ENCODE data around the gene COL18A1.
"Not testable (repeated sequence)": the region's sequence is repeated elsewhere in the genome, so short reads cannot be mapped to it uniquely, and the experiment has no call there.

Gene COL18A1

DNA sequence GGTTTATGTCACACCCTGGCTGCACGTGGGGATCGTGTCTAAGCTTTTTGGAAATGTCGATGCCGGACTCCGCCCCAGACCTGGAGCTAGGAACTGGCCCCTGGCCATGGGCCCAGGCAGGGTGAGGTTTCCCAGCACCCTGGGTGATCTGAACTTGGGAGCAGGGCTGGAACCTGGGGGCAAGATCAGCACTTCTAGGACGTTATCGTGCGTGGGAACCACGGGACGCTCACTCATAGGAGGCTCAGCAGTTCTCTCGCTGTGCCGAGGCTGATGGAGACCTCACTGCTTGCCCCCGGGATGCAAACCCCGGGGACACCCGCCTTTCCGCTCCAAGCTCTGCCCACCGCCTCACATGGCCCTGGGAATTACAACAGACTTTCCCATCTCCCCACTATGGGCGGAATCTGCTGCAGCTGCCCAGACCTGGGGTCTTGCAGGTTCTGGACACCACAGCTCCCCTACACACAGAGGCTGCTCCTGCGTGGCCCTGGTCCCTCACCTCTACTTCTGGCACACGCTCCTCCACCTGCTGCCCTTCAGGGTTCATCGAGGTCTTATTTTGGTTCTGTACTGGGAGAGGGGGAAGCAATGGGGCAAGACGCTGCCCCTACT lies 35.9 kb downstream of the COL18A1 start:
- Histone ChIP-seq H3K9me3 (ENCODE audit: control insufficient read depth in 2 of 2, low read length in 2 of 2) (no peaks in the 10 kb centered on the region), H3K27me3 (ENCODE audit: control insufficient read depth in 1 of 2, insufficient read depth in 2 of 2, low read length in 2 of 2) (peaks cover 4 to 6% of the 10 kb centered on the region in 2 donors), H3K36me3 (ENCODE audit: control insufficient read depth in 2 of 2, insufficient read depth in 2 of 2, low read length in 2 of 2) (no peaks in the 10 kb centered on the region), H3K4me3 (ENCODE audit: low read length in 2 of 2) (no peak overlapping the region), H3K9ac (ENCODE audit: low read length in 2 of 2) (no peak overlapping the region), H3K4me1 (ENCODE audit: control insufficient read depth, insufficient read depth, low read length) (peaks cover 19% of the 10 kb centered on the region), H3K27ac (ENCODE audit: low read length) (no peak overlapping the region)

DNA sequence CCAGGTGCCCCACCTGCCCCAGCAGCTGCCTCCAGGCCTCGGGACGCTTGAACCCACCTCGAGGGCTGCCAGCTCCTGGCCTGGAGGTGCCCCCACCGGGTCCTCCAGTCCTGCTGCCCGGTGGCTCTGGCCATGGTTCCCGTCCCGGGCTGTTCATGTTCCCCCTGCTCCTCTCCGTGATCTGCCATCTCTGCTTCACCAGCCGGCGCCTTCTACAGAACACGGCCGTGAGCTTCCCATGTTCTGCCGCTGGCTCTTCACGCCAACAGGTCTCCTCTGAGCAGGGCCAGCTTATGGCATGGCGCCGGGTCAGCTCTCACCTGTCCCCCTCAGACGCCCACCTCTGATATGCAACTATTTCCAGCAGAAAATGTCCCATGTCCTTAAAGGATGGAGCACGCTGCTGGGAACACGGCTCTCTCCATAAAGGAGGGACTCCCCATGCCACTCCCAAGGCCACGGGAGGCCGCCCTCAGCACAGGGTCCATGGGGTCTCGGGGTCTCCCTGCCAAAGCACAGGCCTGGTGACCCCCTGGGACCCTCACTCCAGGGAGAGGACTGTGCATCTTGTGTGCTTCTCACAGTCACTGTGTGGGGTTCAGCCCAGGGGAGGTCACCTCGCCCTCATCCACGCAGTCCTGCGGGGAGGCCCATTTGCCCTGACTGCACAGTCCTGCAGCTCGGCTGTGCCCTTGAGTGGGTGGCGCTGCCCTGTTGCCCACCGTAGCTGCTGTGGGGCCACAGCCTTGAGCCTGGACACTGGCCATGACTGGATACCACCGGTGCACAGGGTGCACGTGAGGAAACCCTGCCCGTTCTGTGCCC lies 36.7 kb downstream of the COL18A1 start:
- no peak overlapping the region for H3K4me3 ChIP-seq (ENCODE audit: low read length in 2 of 2)
- peaks cover 0 to 1% of the 10 kb centered on the region in 2 donors for H3K9me3 ChIP-seq (ENCODE audit: control insufficient read depth in 2 of 2, low read length in 2 of 2)
- peaks cover 19% of the 10 kb centered on the region for H3K4me1 ChIP-seq (ENCODE audit: control insufficient read depth, insufficient read depth, low read length)
- H3K9ac ChIP-seq (ENCODE audit: low read length in 2 of 2) = no peak overlapping the region
- H3K27me3 ChIP-seq (ENCODE audit: control insufficient read depth in 1 of 2, insufficient read depth in 2 of 2, low read length in 2 of 2) = peaks cover 4% of the 10 kb centered on the region in 2 donors
- no peaks in the 10 kb centered on the region for H3K36me3 ChIP-seq (ENCODE audit: control insufficient read depth in 2 of 2, insufficient read depth in 2 of 2, low read length in 2 of 2)
- H3K27ac ChIP-seq (ENCODE audit: low read length) = no peak overlapping the region

DNA sequence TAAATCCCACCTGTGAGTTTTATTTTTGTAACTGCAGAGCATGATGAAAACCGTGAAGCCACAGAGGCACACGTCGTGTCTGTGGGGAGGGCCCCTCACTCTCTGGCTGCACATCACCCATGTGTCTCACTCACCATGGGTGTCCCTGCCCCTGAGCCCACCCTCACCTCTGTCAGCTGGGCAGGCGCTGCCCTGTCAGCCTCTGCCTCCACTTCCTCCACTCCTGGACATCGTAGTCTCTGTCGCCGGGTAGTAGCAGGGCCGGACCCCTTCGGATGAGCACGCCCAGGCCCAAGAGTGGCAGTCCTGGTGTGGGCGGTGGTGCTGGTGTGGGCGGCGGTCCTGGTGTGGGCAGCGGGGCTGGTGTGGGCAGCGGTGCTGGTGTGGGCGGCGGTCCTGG lies 37.3 kb downstream of the COL18A1 start:
- no peak overlapping the region for H3K4me3 ChIP-seq (ENCODE audit: low read length in 2 of 2)
- no peak overlapping the region for H3K9ac ChIP-seq (ENCODE audit: low read length in 2 of 2)
- peaks cover 4% of the 10 kb centered on the region in 2 donors for H3K27me3 ChIP-seq (ENCODE audit: control insufficient read depth in 1 of 2, insufficient read depth in 2 of 2, low read length in 2 of 2)
- no peak overlapping the region for H3K27ac ChIP-seq (ENCODE audit: low read length)
- H3K9me3 ChIP-seq (ENCODE audit: control insufficient read depth in 2 of 2, low read length in 2 of 2) = peaks cover 0 to 4% of the 10 kb centered on the region in 2 donors
- no peaks in the 10 kb centered on the region for H3K36me3 ChIP-seq (ENCODE audit: control insufficient read depth in 2 of 2, insufficient read depth in 2 of 2, low read length in 2 of 2)
- H3K4me1 ChIP-seq (ENCODE audit: control insufficient read depth, insufficient read depth, low read length) = peaks cover 19% of the 10 kb centered on the region

DNA sequence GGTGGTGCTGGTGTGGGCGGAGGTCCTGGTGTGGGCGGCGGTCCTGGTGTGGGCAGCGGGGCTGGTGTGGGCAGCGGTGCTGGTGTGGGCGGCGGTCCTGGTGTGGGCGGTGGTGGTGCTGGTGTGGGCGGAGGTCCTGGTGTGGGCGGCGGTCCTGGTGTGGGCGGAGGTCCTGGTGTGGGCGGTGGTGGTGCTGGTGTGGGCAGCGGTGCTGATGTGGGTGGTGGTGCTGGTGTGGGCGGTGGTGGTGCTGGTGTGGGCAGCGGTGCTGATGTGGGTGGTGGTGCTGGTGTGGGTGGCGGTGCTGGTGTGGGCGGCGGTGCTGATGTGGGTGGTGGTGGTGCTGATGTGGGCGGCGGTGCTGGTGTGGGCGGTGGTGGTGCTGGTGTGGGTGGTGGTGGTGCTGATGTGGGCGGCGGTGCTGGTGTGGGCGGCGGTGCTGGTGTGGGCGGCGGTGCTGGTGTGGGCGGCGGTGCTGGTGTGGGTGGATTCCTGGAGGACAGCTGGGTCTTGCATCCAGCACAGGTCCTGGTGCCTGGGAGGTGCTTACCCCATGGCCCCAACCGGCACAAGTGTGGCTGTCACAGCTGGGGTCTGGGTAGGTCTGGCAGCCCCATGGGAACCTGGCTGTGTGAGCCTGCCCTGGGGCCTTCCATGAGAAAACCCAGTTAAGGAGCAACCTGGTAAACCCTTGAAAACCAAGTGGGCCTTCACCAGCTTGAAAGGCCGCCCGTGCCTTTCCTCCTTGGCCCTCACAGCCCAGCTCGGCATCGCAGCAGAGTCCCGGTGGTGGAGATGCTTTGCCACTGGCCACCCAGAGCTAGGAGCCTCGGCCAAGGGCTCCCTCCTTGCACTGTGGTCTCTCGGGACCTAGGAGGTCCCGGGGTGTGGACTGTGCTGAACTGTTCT lies 38.0 kb downstream of the COL18A1 start:
- not testable (repeated sequence) for H3K27me3 ChIP-seq (ENCODE audit: control insufficient read depth in 1 of 2, insufficient read depth in 2 of 2, low read length in 2 of 2); H3K9me3 ChIP-seq (ENCODE audit: control insufficient read depth in 2 of 2, low read length in 2 of 2); H3K27ac ChIP-seq (ENCODE audit: low read length); H3K36me3 ChIP-seq (ENCODE audit: control insufficient read depth in 2 of 2, insufficient read depth in 2 of 2, low read length in 2 of 2); H3K9ac ChIP-seq (ENCODE audit: low read length in 2 of 2); H3K4me3 ChIP-seq (ENCODE audit: low read length in 2 of 2)
- peaks cover 19% of the 10 kb centered on the region for H3K4me1 ChIP-seq (ENCODE audit: control insufficient read depth, insufficient read depth, low read length)

DNA sequence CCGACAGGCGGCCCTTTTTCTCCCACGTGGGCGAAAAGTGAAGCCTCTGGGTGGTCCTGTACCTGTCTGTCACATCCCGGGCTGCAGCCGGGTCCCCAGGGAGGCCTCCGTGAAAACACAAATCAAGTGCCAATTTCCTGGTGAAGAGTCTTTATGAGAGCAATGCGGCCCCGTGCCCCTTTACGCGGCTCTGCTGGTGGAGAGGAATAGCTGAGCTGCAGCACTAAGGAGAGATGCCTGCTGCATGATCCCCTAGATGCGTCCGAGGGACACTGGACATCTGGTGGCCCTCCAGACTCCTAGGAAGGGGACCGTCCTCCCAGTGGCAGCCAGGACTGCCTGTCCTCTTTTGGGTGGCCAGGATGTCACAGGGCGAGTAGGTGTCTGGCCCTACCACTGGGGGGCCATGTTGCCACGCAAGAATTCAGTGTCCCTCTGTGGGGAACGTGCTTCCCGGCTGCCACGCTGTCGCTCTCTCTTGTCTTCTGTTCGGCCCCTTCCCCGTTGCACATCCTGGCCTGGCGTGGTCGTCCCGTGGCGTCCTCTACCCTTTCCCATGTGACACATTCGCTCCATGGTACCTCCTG lies 38.7 kb downstream of the COL18A1 start:
- Histone ChIP-seq H3K27ac (ENCODE audit: low read length) (no peak overlapping the region), H3K9me3 (ENCODE audit: control insufficient read depth in 2 of 2, low read length in 2 of 2) (peaks cover 0 to 4% of the 10 kb centered on the region in 2 donors), H3K9ac (ENCODE audit: low read length in 2 of 2) (no peak overlapping the region), H3K4me1 (ENCODE audit: control insufficient read depth, insufficient read depth, low read length) (peaks cover 13% of the 10 kb centered on the region), H3K4me3 (ENCODE audit: low read length in 2 of 2) (no peak overlapping the region), H3K27me3 (ENCODE audit: control insufficient read depth in 1 of 2, insufficient read depth in 2 of 2, low read length in 2 of 2) (peaks cover 4 to 7% of the 10 kb centered on the region in 2 donors), H3K36me3 (ENCODE audit: control insufficient read depth in 2 of 2, insufficient read depth in 2 of 2, low read length in 2 of 2) (no peaks in the 10 kb centered on the region)

DNA sequence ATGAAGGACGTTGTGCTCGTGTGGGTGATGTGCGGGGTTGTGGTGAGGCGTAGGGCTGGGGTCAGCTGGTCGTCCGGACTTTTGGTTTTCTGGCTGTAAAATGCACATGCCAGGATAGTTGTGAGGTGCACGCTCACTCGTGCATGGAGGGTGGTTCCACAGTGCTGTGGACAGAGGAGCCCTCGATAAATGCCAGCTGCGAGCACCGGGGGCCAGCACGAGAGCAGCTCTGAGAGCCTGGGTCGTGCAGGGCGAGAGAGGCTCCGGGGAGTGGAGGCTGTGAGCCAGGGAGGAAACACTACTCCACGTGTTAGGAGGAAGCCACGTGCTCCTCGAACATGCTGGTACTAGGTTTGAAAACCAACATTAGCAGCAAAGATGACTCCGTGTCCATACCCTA lies 39.4 kb downstream of the COL18A1 start:
- Histone ChIP-seq H3K9ac (ENCODE audit: low read length in 2 of 2) (no peak overlapping the region), H3K36me3 (ENCODE audit: control insufficient read depth in 2 of 2, insufficient read depth in 2 of 2, low read length in 2 of 2) (no peaks in the 10 kb centered on the region), H3K27ac (ENCODE audit: low read length) (no peak overlapping the region), H3K9me3 (ENCODE audit: control insufficient read depth in 2 of 2, low read length in 2 of 2) (peaks cover 0 to 4% of the 10 kb centered on the region in 2 donors), H3K4me1 (ENCODE audit: control insufficient read depth, insufficient read depth, low read length) (peaks cover 7% of the 10 kb centered on the region), H3K27me3 (ENCODE audit: control insufficient read depth in 1 of 2, insufficient read depth in 2 of 2, low read length in 2 of 2) (peaks cover 0 to 6% of the 10 kb centered on the region in 2 donors), H3K4me3 (ENCODE audit: low read length in 2 of 2) (no peak overlapping the region)

DNA sequence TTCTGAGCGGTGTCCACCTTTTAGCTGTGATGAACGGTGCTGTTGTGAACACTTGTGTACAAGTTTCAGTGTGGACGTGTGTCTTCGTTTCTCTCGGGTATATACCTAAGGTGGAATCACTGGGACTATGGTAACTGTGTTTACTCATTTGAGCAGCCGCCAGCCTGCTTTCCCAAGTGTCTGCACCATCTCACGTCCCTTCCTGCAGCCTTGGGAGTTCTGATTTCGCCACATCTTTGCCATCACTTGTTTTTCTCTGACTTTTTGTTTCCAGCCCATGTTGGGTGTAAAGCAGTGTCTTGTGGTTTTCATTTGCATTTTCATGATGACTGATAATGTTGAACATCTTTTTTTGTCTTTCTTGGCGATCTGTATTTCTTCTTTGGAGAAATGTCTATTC lies 40.4 kb downstream of the COL18A1 start:
- Histone ChIP-seq H3K27me3 (ENCODE audit: control insufficient read depth in 1 of 2, insufficient read depth in 2 of 2, low read length in 2 of 2) (peaks cover 0 to 6% of the 10 kb centered on the region in 2 donors), H3K36me3 (ENCODE audit: control insufficient read depth in 2 of 2, insufficient read depth in 2 of 2, low read length in 2 of 2) (no peaks in the 10 kb centered on the region), H3K4me3 (ENCODE audit: low read length in 2 of 2) (no peak overlapping the region)

DNA sequence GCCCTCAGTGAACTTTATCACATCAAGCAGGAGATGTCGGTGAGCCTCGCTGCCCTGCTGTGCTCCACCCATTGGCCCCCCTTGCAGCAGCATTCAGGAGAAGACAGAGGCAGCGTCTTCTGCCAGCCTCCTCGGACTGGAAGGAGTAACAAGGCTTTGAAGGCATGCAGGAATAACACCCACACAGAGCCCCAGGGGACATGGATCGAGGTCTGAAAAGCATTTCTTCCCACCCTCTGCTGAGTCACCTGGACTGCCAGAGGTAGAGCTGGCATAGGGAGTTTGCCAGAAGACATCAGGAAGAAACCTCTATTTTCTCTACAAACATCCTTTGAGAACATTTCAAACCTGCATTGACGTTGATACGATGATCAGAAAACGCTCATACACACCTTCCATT lies 42.9 kb downstream of the COL18A1 start:
- H3K27ac ChIP-seq (ENCODE audit: low read length) = no peak overlapping the region
- H3K4me3 ChIP-seq (ENCODE audit: low read length in 2 of 2) = no peak overlapping the region

More for the DNA sequence above, 40.4 kb downstream of the COL18A1 start:
- Histone ChIP-seq H3K27ac (ENCODE audit: low read length) (no peak overlapping the region), H3K4me1 (ENCODE audit: control insufficient read depth, insufficient read depth, low read length) (peaks cover 4% of the 10 kb centered on the region), H3K9me3 (ENCODE audit: control insufficient read depth in 2 of 2, low read length in 2 of 2) (peaks cover 0 to 4% of the 10 kb centered on the region in 2 donors), H3K9ac (ENCODE audit: low read length in 2 of 2) (no peak overlapping the region)

DNA sequence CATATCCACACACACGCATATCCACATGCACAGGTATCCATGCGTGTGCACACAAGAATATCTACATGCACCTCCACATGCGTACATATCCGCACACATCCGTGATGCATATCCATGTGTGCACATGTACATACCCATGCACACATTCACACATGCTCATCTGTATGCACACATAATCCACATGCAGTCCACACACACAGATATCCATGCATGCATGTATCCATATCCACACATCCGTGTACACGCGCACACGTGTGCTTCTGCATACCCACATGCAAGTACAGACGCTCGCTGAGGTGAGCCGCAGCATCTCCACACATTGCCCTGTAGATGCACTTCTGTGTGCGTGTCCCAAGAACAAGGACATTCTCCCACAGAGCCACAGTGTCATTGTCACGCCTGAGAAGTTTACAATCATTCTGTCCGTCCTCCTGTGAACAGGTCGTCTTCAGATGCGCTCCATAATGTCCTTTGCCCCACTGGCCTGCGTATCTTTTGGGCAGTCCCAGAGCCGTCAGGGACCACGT lies 43.4 kb downstream of the COL18A1 start:
- Histone ChIP-seq H3K27me3 (ENCODE audit: control insufficient read depth in 1 of 2, insufficient read depth in 2 of 2, low read length in 2 of 2) (peaks cover 0 to 6% of the 10 kb centered on the region in 2 donors), H3K9me3 (ENCODE audit: control insufficient read depth in 2 of 2, low read length in 2 of 2) (peaks cover 0 to 4% of the 10 kb centered on the region in 2 donors), H3K9ac (ENCODE audit: low read length in 2 of 2) (no peak overlapping the region), H3K4me1 (ENCODE audit: control insufficient read depth, insufficient read depth, low read length) (peaks cover 4% of the 10 kb centered on the region), H3K27ac (ENCODE audit: low read length) (no peak overlapping the region), H3K4me3 (ENCODE audit: low read length in 2 of 2) (no peak overlapping the region), H3K36me3 (ENCODE audit: control insufficient read depth in 2 of 2, insufficient read depth in 2 of 2, low read length in 2 of 2) (no peaks in the 10 kb centered on the region)

More for the DNA sequence above, 42.9 kb downstream of the COL18A1 start:
- H3K27me3 ChIP-seq (ENCODE audit: control insufficient read depth in 1 of 2, insufficient read depth in 2 of 2, low read length in 2 of 2) = peaks cover 0 to 6% of the 10 kb centered on the region in 2 donors
- H3K4me1 ChIP-seq (ENCODE audit: control insufficient read depth, insufficient read depth, low read length) = peaks cover 4% of the 10 kb centered on the region
- no peaks in the 10 kb centered on the region for H3K36me3 ChIP-seq (ENCODE audit: control insufficient read depth in 2 of 2, insufficient read depth in 2 of 2, low read length in 2 of 2)
- H3K9ac ChIP-seq (ENCODE audit: low read length in 2 of 2) = no peak overlapping the region
- peaks cover 0 to 4% of the 10 kb centered on the region in 2 donors for H3K9me3 ChIP-seq (ENCODE audit: control insufficient read depth in 2 of 2, low read length in 2 of 2)

Measured in stomach smooth muscle (tissue), 2 donors.